Heart left ventricle (tissue), 13 donors: ENCODE data around the gene FAM3D.

Experiments
- POLR2A ChIP-seq, 2 donors: fragments of 450-650 bp; IDR thresholded peaks; one replicate each; pipeline ENCODE4 v1.6.1; 2017; ENCODE audit warnings: antibody characterized with exemption in 2 of 2, mild to moderate bottlenecking in 2 of 2, moderate library complexity in 2 of 2
- TF ChIP-seq, protein P1 (sequence below), 12 donors: fragments of 200-600 bp; sonication (generic) in 4 of 12; IDR thresholded peaks; one replicate each; pipeline versions ENCODE4 v1.5.0 to v1.8.0; 2018 to 2022; ENCODE audit warnings: antibody characterized with exemption in 12 of 12, mild to moderate bottlenecking in 5 of 12
- donor health status: ischemic (EF 13 %, LVEDD 7.1; RV severe dilation, severe dysfunction).
- donor health status: DM: no; HTN: yes; CAD: no.
- donor health status: DM: no; HTN: no; CAD: no.
- donor health status: ischemic (EF 25% LVEDD 6.9; RV normal size, moderate dysfunction).
- donor health status: ischemic (EF 25% LVEDD 5.7; RV mildly dilated, moderate dysfunction).
- donor health status: ischemic (EF 35%, LVEDD 5.7; RV mildly dilated, moderate dysfunction).
- donor health status: nonischemic (EF 11% LVEDD 7.7; RV severe dilation, severe dysfunction).
- donor health status: DM: yes; HTN: yes; CAD: no.
- donor health status: PGD.
- donor health status: ischemic (EF 29% LVEDD 5.4; RV normal size, mild dysfunction).
- donor health status: nonischemic (EF 23%, LVEDD 6.1; RV moderate dilation, normal function).

DNA sequence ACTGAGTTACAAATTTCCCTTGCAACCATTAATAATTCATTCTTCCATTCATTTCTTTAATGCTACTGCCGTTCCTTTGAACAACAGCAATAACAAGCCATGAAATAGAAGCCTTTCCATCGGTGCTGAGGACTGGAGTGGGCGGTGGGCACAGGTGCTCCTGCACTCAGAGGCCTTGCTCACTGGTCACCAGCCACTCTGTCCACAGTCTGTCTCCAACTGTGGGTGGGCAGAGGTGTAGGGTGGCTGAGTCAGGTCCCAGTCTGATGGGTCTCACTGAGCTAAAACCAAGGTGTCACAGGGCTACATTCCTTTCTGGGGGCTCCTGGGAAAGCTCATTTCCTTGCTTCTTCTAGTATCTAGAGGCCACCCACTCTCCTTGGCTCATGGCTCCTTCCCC is 6.3 kb upstream of the FAM3D start:
- TF ChIP-seq POLR2A (IDR thresholded peaks at IDR 0.05) = no peak
- TF ChIP-seq, protein P1, sequence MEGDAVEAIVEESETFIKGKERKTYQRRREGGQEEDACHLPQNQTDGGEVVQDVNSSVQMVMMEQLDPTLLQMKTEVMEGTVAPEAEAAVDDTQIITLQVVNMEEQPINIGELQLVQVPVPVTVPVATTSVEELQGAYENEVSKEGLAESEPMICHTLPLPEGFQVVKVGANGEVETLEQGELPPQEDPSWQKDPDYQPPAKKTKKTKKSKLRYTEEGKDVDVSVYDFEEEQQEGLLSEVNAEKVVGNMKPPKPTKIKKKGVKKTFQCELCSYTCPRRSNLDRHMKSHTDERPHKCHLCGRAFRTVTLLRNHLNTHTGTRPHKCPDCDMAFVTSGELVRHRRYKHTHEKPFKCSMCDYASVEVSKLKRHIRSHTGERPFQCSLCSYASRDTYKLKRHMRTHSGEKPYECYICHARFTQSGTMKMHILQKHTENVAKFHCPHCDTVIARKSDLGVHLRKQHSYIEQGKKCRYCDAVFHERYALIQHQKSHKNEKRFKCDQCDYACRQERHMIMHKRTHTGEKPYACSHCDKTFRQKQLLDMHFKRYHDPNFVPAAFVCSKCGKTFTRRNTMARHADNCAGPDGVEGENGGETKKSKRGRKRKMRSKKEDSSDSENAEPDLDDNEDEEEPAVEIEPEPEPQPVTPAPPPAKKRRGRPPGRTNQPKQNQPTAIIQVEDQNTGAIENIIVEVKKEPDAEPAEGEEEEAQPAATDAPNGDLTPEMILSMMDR (IDR thresholded peaks at IDR 0.05) = no peak
